HEK293 (cell line): ENCODE measurements around the gene PPP1R1C.

ENCODE experiments used
- CTCF ChIA-PET: fragments of 350-600 bp; formaldehyde crosslinking; extraction: SDS; loops from one replicate; lab custom pipeline; 2021; ENCODE audit warnings: antibody characterized with exemption; lab: Yijun Ruan, JAX
- POLR2A ChIA-PET: fragments of 300-600 bp; formaldehyde crosslinking; extraction: SDS; loops from one replicate; lab custom pipeline; 2020; ENCODE audit warnings: antibody characterized with exemption, inconsistent platforms; lab: Yijun Ruan, JAX
- H3K27ac ChIP-seq: fragments of 200-500 bp; sonication (Bioruptor generic); 2 replicates; pipeline ENCODE4 v1.5.1; 2014; ENCODE audit warnings: low read depth, low read length, control low read depth, inconsistent platforms; ENCODE audit errors: extremely low read depth
- H3K36me3 ChIP-seq, 2 experiments: fragments of 200-500 bp in 1 of 2; sonication (Bioruptor generic) in 1 of 2; 1 replicate in 1 of 2; 2 replicates in 1 of 2; pipeline ENCODE4 v1.5.1; 2014 to 2017; ENCODE audit warnings: inconsistent platforms in 2 of 2, low read length in 2 of 2; ENCODE audit not compliant: control insufficient read depth in 2 of 2, insufficient read depth in 1 of 2
- H3K4me1 ChIP-seq: fragments of 200-500 bp; sonication (Bioruptor generic); 2 replicates; pipeline ENCODE4 v1.5.1; 2014; ENCODE audit warnings: mild to moderate bottlenecking, low read length, inconsistent platforms; ENCODE audit not compliant: control insufficient read depth, insufficient read depth
- H3K4me3 ChIP-seq: 2 replicates; pipeline ENCODE4 v1.5.1; 2011; ENCODE audit warnings: low read depth, mild to moderate bottlenecking, control low read depth, low read length, moderate library complexity
- H3K9me3 ChIP-seq: fragments of 200-500 bp; sonication (Bioruptor generic); 2 replicates; pipeline ENCODE4 v1.5.1; 2014; ENCODE audit warnings: low read depth, low read length, inconsistent platforms; ENCODE audit not compliant: control insufficient read depth, insufficient read depth
- BCL11A ChIP-seq: fragments of 450-650 bp; formaldehyde crosslinking; IDR thresholded peaks from 2 replicates; pipeline ENCODE4 v1.5.1; 2016; ENCODE audit warnings: low read depth, missing biosample characterization, missing genetic modification characterization
- BCL11B ChIP-seq: fragments of 450-650 bp; formaldehyde crosslinking; IDR thresholded peaks from 2 replicates; pipeline ENCODE4 v1.5.1; 2016; ENCODE audit warnings: low read depth, missing biosample characterization, missing genetic modification characterization
- GLI2 ChIP-seq: fragments of 450-650 bp; formaldehyde crosslinking; IDR thresholded peaks from 2 replicates; pipeline ENCODE4; 2017; ENCODE audit warnings: missing biosample characterization, missing genetic modification characterization, low read depth, borderline replicate concordance
- ZBTB17 ChIP-seq: fragments of 450-650 bp; formaldehyde crosslinking; IDR thresholded peaks from 2 replicates; pipeline ENCODE4 v1.5.1; 2016; ENCODE audit warnings: missing biosample characterization, missing genetic modification characterization
- ZBTB6 ChIP-seq: fragments of 450-650 bp; formaldehyde crosslinking; IDR thresholded peaks from 2 replicates; pipeline ENCODE4 v1.5.1; 2017; ENCODE audit warnings: missing biosample characterization, missing genetic modification characterization
- ZEB2 ChIP-seq: fragments of 450-650 bp; formaldehyde crosslinking; IDR thresholded peaks from 2 replicates; pipeline ENCODE4 v1.5.1; 2016; ENCODE audit warnings: missing biosample characterization, missing genetic modification characterization
- ZNF202 ChIP-seq: fragments of 450-650 bp; formaldehyde crosslinking; IDR thresholded peaks from 2 replicates; pipeline ENCODE4 v1.5.1; 2016; ENCODE audit warnings: missing biosample characterization, missing genetic modification characterization, borderline replicate concordance
- ZNF239 ChIP-seq: fragments of 450-650 bp; formaldehyde crosslinking; IDR thresholded peaks from 2 replicates; pipeline ENCODE4 v1.5.1; 2016; ENCODE audit warnings: missing biosample characterization, missing genetic modification characterization
- ZNF248 ChIP-seq: fragments of 450-650 bp; formaldehyde crosslinking; IDR thresholded peaks from 2 replicates; pipeline ENCODE4 v1.5.1; 2017; ENCODE audit warnings: missing biosample characterization, missing genetic modification characterization
- ZNF37A ChIP-seq: fragments of 450-650 bp; IDR thresholded peaks from 2 replicates; pipeline ENCODE4 v1.5.1; 2018; ENCODE audit warnings: missing biosample characterization, missing genetic modification characterization
- ZNF48 ChIP-seq: fragments of 450-650 bp; formaldehyde crosslinking; IDR thresholded peaks from 2 replicates; pipeline ENCODE4 v1.5.1; 2016; ENCODE audit warnings: missing biosample characterization, missing genetic modification characterization
- ZNF555 ChIP-seq: fragments of 450-650 bp; formaldehyde crosslinking; conservative IDR thresholded peaks from 2 replicates; pipeline ENCODE4 v1.5.1; 2017; ENCODE audit warnings: missing biosample characterization, mild to moderate bottlenecking, missing genetic modification characterization, inconsistent platforms
- ZNF561 ChIP-seq: fragments of 450-650 bp; IDR thresholded peaks from 2 replicates; pipeline ENCODE4 v1.5.1; 2018; ENCODE audit warnings: missing biosample characterization, missing genetic modification characterization, borderline replicate concordance
- ZNF623 ChIP-seq: fragments of 450-650 bp; formaldehyde crosslinking; IDR thresholded peaks from 2 replicates; pipeline ENCODE4 v1.5.1; 2016; ENCODE audit warnings: missing biosample characterization, missing genetic modification characterization
- ZNF624 ChIP-seq: fragments of 450-650 bp; formaldehyde crosslinking; IDR thresholded peaks from 2 replicates; pipeline ENCODE4 v1.5.1; 2017; ENCODE audit warnings: missing biosample characterization, missing genetic modification characterization
- ZNF629 ChIP-seq: fragments of 450-650 bp; formaldehyde crosslinking; IDR thresholded peaks from 2 replicates; pipeline ENCODE4 v1.5.1; 2017; ENCODE audit warnings: missing biosample characterization, missing genetic modification characterization
- ZNF677 ChIP-seq: fragments of 450-650 bp; IDR thresholded peaks from 2 replicates; pipeline ENCODE4 v1.5.0; 2018; ENCODE audit warnings: missing biosample characterization, mild to moderate bottlenecking, missing genetic modification characterization, moderate library complexity
- ZNF837 ChIP-seq: fragments of 450-650 bp; formaldehyde crosslinking; IDR thresholded peaks from 2 replicates; pipeline ENCODE4 v1.5.1; 2016; ENCODE audit warnings: missing biosample characterization, missing genetic modification characterization
- TF ChIP-seq, protein P1 (sequence below): fragments of 450-650 bp; IDR thresholded peaks from 2 replicates; pipeline ENCODE4 v1.5.1; 2018; ENCODE audit warnings: missing biosample characterization, mild to moderate bottlenecking, missing genetic modification characterization
- TF ChIP-seq, protein P2 (sequence below): fragments of 450-650 bp; formaldehyde crosslinking; IDR thresholded peaks from 2 replicates; pipeline ENCODE4 v1.5.1; 2017; ENCODE audit warnings: missing biosample characterization, missing genetic modification characterization

Gene PPP1R1C

DNA sequence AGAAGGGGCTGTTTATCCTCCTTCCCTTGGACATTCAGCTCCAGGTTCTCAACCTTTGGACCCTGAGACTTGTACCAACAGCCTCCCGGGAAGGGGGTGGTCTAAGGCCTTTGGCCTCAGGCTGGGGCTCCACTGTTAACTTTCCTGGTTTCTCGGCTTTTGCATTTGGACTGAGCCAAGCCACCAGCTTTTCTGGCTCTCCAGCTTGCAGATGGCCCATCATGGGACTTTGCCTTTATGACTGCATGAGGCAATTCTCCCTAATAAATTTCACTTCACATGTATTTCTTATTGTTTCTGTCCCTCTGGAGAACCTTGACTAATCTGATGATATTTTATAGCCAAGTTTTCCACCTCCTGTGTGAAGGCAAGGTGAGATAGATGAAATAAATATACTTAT, 180.8 kb downstream of the PPP1R1C start (continued):
- TF ChIP-seq ZBTB17 (no peak), BCL11A (no peak)

DNA sequence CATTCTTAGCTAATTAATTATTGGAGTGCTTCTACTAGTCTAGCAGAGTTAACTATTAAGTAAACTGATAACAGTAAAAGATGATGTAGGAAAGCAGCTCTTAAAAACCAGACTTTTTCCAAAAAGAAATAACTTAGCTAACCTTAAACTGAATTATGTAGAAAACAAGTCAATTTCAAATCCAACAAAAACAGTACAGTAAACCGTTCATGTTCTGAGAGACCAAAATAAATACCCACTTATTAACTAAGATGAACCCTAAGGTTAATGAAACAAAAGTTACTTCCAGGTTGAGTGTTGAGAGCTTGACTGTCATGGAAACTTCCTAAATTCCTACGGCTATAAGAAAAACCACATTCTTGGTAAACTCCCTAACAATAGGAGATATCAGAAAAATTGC, 181.2 kb downstream of the PPP1R1C start:
- no peaks in the 10 kb centered on the region for H3K36me3 ChIP-seq
- ChIA-PET POLR2A (no interaction called here), CTCF (interaction anchor here (1.1 to 1.2 kb wide), 2 partner anchors 19 to 424 kb away, joined by 3 read pairs; no protein-coding TSS in a partner anchor)
- no peak overlapping the region for H3K27ac ChIP-seq
- TF ChIP-seq ZNF624 (no peak), ZNF837 (tag by site-specific recombination) (no peak), ZNF555 (tag by site-specific recombination) (no peak), ZNF202 (tag by site-specific recombination) (no peak), ZNF561 (tag by site-specific recombination) (no peak), ZNF677 (tag by site-specific recombination) (no peak), ZNF37A (tag by site-specific recombination) (no peak), ZNF239 (no peak), ZNF629 (tag by site-specific recombination) (no peak), ZNF248 (tag by site-specific recombination) (no peak), ZBTB6 (tag by site-specific recombination) (no peak), BCL11B (no peak), GLI2 (tag by site-specific recombination) (no peak), ZNF623 (no peak), ZNF48 (tag by site-specific recombination) (no peak), ZEB2 (no peak)
- TF ChIP-seq, protein P1, sequence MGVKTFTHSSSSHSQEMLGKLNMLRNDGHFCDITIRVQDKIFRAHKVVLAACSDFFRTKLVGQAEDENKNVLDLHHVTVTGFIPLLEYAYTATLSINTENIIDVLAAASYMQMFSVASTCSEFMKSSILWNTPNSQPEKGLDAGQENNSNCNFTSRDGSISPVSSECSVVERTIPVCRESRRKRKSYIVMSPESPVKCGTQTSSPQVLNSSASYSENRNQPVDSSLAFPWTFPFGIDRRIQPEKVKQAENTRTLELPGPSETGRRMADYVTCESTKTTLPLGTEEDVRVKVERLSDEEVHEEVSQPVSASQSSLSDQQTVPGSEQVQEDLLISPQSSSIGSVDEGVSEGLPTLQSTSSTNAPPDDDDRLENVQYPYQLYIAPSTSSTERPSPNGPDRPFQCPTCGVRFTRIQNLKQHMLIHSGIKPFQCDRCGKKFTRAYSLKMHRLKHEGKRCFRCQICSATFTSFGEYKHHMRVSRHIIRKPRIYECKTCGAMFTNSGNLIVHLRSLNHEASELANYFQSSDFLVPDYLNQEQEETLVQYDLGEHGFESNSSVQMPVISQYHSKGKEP (tag by site-specific recombination), result no peak
- TF ChIP-seq, protein P2, sequence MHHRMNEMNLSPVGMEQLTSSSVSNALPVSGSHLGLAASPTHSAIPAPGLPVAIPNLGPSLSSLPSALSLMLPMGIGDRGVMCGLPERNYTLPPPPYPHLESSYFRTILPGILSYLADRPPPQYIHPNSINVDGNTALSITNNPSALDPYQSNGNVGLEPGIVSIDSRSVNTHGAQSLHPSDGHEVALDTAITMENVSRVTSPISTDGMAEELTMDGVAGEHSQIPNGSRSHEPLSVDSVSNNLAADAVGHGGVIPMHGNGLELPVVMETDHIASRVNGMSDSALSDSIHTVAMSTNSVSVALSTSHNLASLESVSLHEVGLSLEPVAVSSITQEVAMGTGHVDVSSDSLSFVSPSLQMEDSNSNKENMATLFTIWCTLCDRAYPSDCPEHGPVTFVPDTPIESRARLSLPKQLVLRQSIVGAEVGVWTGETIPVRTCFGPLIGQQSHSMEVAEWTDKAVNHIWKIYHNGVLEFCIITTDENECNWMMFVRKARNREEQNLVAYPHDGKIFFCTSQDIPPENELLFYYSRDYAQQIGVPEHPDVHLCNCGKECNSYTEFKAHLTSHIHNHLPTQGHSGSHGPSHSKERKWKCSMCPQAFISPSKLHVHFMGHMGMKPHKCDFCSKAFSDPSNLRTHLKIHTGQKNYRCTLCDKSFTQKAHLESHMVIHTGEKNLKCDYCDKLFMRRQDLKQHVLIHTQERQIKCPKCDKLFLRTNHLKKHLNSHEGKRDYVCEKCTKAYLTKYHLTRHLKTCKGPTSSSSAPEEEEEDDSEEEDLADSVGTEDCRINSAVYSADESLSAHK, result no peak
- no peaks in the 10 kb centered on the region for H3K4me1 ChIP-seq
- H3K4me3 ChIP-seq, result no peak overlapping the region
- H3K9me3 ChIP-seq, result no peaks in the 10 kb centered on the region
